Breast epithelium (tissue), 3 donors: ENCODE results near the gene DDOST.

ENCODE experiments used
- CTCF ChIP-seq, 3 donors: fragments of 450-650 bp; IDR thresholded peaks; one replicate each; pipeline ENCODE4 v1.5.1; 2016 to 2017; ENCODE audit warnings: antibody characterized with exemption in 3 of 3, mild to moderate bottlenecking in 3 of 3, moderate library complexity in 3 of 3
- POLR2A ChIP-seq: fragments of 450-650 bp; IDR thresholded peaks from one replicate; pipeline ENCODE4 v1.6.1; 2016; ENCODE audit warnings: antibody characterized with exemption, mild to moderate bottlenecking, moderate library complexity
- POLR2AphosphoS5 ChIP-seq, 3 donors: sonication (generic); formaldehyde crosslinking; IDR thresholded peaks; one replicate each; pipeline ENCODE4 v1.6.1; 2017; ENCODE audit warnings: antibody characterized with exemption in 3 of 3

- TF ChIP-seq POLR2A, result no peak
- TF ChIP-seq CTCF (IDR thresholded peaks at IDR 0.05), result no peak
- no peak for TF ChIP-seq POLR2AphosphoS5 (IDR thresholded peaks at IDR 0.05)
Observed at GRCh38 chr1:20660363-20660762, 806 bp downstream of the DDOST start.
